ENCODE results near the gene RASSF7.

DNA sequence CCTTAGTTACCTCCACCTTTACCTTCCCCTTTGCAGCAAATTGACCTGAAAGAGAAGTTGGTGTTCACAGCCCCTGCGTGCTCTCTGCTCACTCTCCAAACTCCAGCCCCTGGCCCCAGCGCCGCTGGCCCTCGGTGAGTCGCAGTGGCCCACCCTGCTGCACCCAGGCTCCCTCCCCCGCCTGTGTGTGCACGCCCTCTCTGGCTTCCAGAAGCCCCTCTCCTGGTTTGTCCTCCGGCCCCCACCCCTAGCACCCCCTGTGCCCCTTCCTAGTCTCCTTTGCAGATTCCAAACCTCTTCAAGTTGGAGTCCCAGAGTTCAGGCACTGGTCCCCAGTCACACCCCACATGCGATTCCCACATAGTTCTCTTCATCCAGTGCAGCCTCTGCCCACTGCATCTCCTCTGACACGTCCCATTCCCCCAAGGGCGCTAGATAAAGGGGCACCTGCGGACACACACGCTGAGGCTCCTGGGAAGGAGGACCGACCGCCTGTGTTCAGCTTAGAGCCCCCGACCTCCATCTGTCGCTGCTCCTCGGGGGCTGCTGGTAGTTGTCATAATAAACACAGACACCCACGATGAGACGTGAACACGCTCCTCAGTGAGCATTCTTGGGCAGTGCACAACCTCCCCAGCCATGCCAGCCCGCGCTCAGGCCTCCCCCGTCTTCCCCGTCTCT lies 14.0 kb downstream of the RASSF7 start:
- TF ChIP-seq HCFC1 (IDR thresholded peaks at IDR 0.05; ENCODE audit: low read length) (no peak), CREB1 (IDR thresholded peaks at IDR 0.05; ENCODE audit: low read depth) (no peak)
- TF ChIP-seq, protein P1, sequence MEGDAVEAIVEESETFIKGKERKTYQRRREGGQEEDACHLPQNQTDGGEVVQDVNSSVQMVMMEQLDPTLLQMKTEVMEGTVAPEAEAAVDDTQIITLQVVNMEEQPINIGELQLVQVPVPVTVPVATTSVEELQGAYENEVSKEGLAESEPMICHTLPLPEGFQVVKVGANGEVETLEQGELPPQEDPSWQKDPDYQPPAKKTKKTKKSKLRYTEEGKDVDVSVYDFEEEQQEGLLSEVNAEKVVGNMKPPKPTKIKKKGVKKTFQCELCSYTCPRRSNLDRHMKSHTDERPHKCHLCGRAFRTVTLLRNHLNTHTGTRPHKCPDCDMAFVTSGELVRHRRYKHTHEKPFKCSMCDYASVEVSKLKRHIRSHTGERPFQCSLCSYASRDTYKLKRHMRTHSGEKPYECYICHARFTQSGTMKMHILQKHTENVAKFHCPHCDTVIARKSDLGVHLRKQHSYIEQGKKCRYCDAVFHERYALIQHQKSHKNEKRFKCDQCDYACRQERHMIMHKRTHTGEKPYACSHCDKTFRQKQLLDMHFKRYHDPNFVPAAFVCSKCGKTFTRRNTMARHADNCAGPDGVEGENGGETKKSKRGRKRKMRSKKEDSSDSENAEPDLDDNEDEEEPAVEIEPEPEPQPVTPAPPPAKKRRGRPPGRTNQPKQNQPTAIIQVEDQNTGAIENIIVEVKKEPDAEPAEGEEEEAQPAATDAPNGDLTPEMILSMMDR (IDR thresholded peaks at IDR 0.05 in 2 of 3, conservative IDR thresholded peaks at IDR 0.05 in 1 of 3; ENCODE audit: control insufficient read depth in 2 of 3, extremely low read depth in 1 of 3, insufficient read depth in 1 of 3, low read depth in 3 of 3, low read length in 3 of 3) = no peak

Data from GM12878 (cell line).